CD4-positive, alpha-beta T cell treated with Interleukin-2 at 100 ng/mL for 4 hours (primary cell): ENCODE results near the gene APOL3.
A peak's percentile ranks its signal among the peaks of the same experiment; 100 is the strongest.
"Not testable (repeated sequence)": the region's sequence is repeated elsewhere in the genome, so short reads cannot be mapped to it uniquely, and the experiment has no call there.

Experiments used
- DNase-seq: peaks from one replicate; pipeline ENCODE4 v3.0.0-alpha.2; 2020; ENCODE audit warnings: low spot score

The APOL3 gene

GRCh38 chr22:36160499-36160942 is at the start of gene APOL3:
Gene APOL3, minus strand, starts transcription at chr22:36160755. Its CDS starts 11,700 bp downstream, at chr22:36149055.
- DNase-seq: peak; percentile 58

- DNase-seq: no peak
These were observed 49.7 kb upstream of the APOL3 start for GRCh38 chr22:36210224-36210623.

GRCh38 chr22:36209488-36209908 is 48.9 kb upstream of the APOL3 start:
- not testable (repeated sequence) for DNase-seq

- no peak for DNase-seq
These were observed 48.4 kb upstream of the APOL3 start for GRCh38 chr22:36208914-36209313.

- DNase-seq: no peak
These were observed 47.7 kb upstream of the APOL3 start for GRCh38 chr22:36208162-36208765.

GRCh38 chr22:36206255-36206654 is 45.7 kb upstream of the APOL3 start:
- DNase-seq: no peak

- not testable (repeated sequence) for DNase-seq
These were observed 45.0 kb upstream of the APOL3 start for GRCh38 chr22:36205573-36205972.

GRCh38 chr22:36204632-36205015 is 44.1 kb upstream of the APOL3 start:
- DNase-seq: no peak

- DNase-seq: no peak
These were observed 43.6 kb upstream of the APOL3 start for GRCh38 chr22:36204001-36204631.

GRCh38 chr22:36203441-36203840 is 42.9 kb upstream of the APOL3 start:
- not testable (repeated sequence) for DNase-seq

GRCh38 chr22:36202906-36203305 is 42.4 kb upstream of the APOL3 start:
- DNase-seq: not testable (repeated sequence)

- no peak for DNase-seq
These were observed 41.2 kb upstream of the APOL3 start, which contains the start of gene APOL4 for GRCh38 chr22:36201630-36202319. Gene APOL4, minus strand, starts transcription at chr22:36201809. Its CDS starts 75 bp downstream, at chr22:36201734.

GRCh38 chr22:36201025-36201424 is 40.5 kb upstream of the APOL3 start:
- not testable (repeated sequence) for DNase-seq

GRCh38 chr22:36199001-36199551 is 38.5 kb upstream of the APOL3 start:
- DNase-seq: no peak

GRCh38 chr22:36198536-36198935 is 38.0 kb upstream of the APOL3 start:
- no peak for DNase-seq

- DNase-seq: no peak
These were observed 37.1 kb upstream of the APOL3 start for GRCh38 chr22:36197514-36198146.

- no peak for DNase-seq
These were observed 36.5 kb upstream of the APOL3 start for GRCh38 chr22:36197065-36197440.

- no peak for DNase-seq
These were observed 35.9 kb upstream of the APOL3 start for GRCh38 chr22:36196254-36197064.

- DNase-seq: peak; percentile 52
These were observed 34.4 kb upstream of the APOL3 start for GRCh38 chr22:36194971-36195370.

GRCh38 chr22:36194385-36194784 is 33.8 kb upstream of the APOL3 start:
- no peak for DNase-seq

GRCh38 chr22:36193577-36193976 is 33.0 kb upstream of the APOL3 start:
- no peak for DNase-seq
